Stimulated activated CD4-positive, alpha-beta T cell treated with anti-CD3 and anti-CD28 coated beads, Interleukin-2, amount 100 ng/mL, for 48 hours (primary cell): ENCODE measurements around the gene SMC1B.
"Not testable (repeated sequence)": the region's sequence is repeated elsewhere in the genome, so short reads cannot be mapped to it uniquely, and the experiment has no call there.

Experiments used
- DNase-seq, 2 donors: peaks; one replicate each; pipeline ENCODE4 v3.0.0-alpha.2; 2020

The SMC1B gene, protein sequence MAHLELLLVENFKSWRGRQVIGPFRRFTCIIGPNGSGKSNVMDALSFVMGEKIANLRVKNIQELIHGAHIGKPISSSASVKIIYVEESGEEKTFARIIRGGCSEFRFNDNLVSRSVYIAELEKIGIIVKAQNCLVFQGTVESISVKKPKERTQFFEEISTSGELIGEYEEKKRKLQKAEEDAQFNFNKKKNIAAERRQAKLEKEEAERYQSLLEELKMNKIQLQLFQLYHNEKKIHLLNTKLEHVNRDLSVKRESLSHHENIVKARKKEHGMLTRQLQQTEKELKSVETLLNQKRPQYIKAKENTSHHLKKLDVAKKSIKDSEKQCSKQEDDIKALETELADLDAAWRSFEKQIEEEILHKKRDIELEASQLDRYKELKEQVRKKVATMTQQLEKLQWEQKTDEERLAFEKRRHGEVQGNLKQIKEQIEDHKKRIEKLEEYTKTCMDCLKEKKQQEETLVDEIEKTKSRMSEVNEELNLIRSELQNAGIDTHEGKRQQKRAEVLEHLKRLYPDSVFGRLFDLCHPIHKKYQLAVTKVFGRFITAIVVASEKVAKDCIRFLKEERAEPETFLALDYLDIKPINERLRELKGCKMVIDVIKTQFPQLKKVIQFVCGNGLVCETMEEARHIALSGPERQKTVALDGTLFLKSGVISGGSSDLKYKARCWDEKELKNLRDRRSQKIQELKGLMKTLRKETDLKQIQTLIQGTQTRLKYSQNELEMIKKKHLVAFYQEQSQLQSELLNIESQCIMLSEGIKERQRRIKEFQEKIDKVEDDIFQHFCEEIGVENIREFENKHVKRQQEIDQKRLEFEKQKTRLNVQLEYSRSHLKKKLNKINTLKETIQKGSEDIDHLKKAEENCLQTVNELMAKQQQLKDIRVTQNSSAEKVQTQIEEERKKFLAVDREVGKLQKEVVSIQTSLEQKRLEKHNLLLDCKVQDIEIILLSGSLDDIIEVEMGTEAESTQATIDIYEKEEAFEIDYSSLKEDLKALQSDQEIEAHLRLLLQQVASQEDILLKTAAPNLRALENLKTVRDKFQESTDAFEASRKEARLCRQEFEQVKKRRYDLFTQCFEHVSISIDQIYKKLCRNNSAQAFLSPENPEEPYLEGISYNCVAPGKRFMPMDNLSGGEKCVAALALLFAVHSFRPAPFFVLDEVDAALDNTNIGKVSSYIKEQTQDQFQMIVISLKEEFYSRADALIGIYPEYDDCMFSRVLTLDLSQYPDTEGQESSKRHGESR

DNA sequence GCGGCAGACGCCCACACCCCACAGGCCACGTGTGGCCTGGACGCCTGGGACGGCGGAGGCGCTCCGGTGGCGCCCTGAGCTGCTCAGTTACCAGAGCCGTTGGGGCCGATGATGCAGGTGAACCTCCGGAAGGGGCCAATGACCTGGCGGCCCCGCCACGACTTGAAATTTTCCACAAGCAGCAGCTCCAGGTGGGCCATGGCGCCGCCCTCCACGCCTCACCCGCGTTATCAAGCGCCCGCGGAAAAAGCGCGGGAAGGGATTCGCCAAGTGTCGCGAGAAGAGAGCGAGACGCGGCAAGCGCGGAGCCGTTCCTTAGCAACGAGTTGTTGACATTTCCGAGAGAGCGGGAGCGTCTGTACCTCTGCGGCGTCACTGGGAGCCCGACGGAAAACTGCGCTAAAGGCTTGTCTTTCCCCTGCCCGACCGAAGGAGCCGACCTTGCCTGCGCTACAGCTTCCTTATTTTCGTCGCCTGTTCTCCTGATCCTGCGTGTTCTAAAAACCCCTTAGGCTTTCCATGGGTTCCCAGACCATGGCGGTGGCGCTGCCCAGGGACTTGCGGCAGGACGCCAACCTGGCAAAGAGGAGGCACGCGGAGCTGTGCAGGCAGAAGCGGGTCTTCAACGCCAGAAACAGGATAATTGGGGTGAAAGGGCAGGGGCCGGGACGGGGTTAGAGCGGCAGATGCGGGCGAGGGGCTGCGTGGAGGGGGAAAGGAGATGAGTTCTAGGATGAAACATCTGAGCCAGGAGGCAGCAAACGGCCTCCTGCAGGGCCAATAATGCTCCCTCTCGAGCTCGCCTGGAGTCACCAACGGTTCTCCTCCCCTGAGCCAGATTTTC lies at the start of gene SMC1B, which contains the start of gene RIBC2:
Gene SMC1B, minus strand, starts transcription at position 232 of the 844 bp plus-strand sequence. Its CDS starts 32 bp downstream, at position 200.
Gene RIBC2, plus strand, starts transcription at position 326 of the 844 bp plus-strand sequence. Its CDS starts 194 bp downstream, at position 520.
- peak; percentile 80 to 81 for DNase-seq

DNA sequence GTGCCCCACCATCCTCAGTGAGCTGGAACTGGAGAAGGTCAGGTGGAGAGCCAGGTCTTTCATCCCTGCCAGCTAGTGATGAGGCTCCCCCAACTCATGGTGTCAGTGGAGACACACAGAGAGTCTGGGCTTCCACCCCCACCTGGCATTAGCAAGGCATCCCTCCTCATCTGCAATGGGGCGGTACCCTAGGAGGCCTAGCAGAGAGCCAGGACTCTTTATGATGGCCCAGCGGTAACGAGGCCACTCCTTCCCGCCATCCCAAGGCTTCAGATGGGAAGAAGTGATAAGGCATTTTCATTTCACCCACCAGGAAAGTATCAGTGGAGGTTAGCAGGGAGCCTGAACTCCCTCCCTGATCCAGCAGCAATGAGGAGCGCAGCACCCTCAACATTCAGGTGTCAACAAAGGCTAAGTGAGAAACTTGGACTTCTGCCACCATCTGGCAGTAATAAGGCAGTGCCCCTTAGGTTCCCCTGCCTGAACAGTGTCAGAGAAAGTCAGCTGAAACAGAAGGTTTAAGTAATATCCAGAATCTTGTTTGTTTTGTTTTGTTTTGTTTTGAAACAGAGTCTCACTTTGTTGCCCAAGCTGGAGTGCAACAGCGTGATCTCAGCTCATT lies 48.7 kb upstream of the SMC1B start:
- DNase-seq: no peak

DNA sequence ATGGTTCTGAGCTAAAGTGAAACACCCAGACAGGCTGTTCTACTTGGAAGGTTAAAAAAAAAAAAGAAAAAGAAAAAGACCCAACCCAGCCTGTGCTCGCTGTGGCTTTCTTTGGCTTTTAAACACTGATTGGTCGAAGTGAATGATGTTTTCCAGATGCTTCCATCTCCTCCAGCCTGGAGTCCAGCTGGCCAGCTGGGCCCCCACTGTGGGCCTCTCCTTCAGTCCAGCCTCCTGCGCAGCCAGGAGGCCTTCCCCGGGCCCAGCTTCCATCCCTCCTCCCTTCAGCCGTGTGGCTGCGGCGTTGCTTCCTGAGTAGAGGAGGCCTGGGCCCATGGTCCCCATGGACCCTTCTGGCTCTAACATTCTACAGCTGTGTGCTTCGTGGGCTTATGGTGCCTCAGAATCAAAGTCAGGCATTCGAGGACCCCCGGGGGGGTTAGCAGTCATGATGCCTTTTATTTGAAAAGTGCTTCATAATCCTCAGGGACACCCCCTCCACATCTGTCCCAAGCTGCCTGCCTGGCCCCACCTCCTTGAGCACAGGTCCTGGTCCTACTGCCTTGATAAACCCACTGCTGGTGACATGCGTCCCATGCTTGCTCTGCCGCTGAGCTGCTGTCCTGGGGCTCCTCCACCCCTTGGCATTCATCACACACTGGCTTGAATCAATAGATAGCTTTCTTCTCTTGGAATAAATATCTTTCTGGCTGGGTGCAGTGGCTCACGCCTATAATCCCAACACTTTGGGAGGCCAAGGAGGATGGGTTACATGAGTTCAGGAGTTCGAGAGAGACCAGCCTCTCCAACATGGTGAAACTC lies 47.1 kb upstream of the SMC1B start:
- DNase-seq: no peak

DNA sequence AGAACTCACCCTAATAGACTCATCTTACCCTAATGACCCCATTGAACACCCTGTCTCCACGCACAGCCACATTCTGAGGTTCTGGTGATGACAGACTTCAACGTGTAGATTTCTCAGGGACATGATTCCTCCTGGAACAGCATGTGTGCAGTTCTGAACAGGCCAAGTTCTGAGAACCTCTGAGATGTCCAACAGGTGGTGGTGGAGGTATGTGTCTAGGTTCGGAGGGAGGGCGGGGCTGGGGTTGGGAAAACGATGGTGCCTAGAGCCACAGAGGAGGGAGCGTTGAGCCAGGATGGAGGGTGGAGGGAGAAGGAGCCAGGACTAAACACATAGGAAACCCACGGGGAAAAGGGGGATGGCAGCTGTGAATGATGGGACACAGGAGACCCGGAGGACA lies 45.8 kb upstream of the SMC1B start:
- DNase-seq: no peak

DNA sequence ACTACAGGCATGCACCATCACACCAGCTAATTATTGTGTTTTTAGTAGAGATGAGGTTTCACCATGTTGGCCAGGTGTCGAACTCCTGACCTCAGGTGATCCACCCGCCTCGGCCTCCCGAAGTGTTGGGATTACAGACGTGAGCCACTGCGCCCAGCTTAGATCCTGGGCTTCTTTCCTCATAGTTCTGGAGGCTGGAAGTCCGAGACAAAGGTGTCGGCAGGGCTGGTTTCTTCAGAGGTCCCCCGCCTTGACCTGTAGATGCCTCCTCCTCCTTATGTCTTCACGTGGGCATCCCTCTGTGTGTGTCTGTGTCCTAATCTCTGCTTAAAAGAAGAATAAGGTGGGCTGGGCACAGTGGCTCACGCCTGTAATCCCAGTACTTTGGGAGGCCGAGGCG lies 45.1 kb upstream of the SMC1B start:
- DNase-seq: no peak

DNA sequence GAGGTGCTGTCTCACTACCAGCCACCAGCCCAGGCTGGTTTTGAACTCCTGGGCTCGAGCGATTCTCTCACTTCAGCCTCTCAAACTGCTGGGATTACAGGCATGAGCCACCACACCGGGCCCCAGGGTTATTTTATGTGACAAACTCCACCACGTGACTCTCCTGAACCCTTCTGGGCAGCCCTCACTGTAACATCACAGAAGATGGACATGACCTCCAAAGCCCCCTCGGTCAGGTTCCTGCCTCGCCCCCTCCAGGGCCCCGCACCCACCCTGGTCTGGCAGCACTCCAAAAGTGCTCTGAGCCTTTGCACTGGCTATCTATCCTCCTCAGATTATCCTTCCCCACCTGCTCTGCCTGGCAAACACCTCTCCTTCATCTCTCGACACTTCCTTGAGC lies 43.4 kb upstream of the SMC1B start:
- DNase-seq: no peak

DNA sequence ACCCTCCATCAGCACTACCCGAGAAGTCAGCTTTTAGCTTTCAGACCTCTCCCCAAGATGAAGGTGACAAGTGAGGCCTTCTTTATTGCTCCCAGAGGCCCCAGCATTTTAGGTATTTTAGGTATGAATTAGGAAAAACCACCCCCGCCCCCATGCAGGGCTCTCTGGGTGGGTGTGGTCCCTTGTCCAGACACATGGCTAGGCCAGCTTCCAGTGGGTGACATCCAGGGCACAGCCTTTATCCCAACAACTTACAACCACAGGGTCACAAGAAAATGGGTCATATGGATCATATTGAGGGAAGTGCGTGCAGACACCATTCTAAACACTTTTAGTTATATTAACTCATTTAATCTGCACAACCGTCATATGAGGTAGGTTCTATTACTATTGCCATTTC lies 42.2 kb upstream of the SMC1B start:
- DNase-seq: no peak

DNA sequence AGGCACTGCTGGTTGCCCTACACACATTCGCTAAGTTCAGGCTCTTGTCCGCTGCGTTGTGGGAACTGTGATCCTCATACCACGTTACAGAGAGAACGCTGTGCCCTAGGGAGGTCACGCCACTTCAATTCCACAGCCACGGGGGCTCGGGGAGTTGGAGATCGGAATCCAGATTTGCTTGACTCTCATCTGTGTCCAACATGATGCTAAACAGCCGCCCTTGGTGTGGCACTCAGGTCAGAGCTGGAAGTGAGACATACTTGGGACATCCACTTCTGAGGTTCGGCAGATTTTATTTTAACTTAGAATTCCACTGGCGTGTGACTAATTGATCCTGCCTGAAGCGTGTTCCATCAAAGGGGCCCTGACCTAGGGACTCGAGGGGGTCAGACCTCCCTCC lies 41.8 kb upstream of the SMC1B start:
- no peak for DNase-seq

DNA sequence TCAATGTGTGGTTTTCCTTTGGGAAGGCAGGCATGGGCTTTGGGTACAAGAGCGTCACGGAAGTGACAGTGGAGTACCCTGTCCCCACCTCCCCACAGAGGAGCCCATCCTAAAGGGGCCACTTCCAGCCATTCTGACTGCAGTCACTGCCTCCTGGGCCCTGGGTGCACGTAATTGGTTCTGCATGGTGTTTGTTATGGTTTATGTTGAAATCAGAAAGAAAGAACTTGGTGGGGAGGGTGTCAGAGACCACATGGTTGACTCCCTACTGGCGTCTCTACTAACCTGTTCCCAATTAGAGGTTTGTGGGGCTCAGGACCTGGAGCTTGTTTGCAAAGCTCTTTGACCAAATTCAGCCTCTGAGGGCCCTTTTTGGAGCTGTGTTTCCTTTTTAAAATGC lies 40.9 kb upstream of the SMC1B start:
- DNase-seq: no peak

DNA sequence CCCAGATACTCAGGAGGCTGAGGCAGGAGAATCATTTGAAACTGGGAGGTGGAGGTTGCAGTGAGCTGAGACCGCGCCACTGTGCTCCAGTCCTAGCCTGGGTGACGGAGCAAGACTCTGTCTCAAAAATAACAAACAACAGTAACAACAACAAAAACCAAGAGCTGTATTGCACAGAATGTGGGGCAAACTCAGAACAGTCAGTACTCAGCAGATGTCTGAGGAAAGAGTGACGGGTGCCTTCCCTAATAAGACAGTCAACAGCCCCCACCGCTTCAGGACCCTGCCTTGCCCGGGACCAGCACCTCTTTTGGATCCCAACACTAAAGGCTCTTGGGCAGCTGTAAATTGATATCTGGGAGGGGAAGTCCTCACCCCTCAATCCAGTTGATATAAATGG lies 40.4 kb upstream of the SMC1B start:
- DNase-seq: no peak

DNA sequence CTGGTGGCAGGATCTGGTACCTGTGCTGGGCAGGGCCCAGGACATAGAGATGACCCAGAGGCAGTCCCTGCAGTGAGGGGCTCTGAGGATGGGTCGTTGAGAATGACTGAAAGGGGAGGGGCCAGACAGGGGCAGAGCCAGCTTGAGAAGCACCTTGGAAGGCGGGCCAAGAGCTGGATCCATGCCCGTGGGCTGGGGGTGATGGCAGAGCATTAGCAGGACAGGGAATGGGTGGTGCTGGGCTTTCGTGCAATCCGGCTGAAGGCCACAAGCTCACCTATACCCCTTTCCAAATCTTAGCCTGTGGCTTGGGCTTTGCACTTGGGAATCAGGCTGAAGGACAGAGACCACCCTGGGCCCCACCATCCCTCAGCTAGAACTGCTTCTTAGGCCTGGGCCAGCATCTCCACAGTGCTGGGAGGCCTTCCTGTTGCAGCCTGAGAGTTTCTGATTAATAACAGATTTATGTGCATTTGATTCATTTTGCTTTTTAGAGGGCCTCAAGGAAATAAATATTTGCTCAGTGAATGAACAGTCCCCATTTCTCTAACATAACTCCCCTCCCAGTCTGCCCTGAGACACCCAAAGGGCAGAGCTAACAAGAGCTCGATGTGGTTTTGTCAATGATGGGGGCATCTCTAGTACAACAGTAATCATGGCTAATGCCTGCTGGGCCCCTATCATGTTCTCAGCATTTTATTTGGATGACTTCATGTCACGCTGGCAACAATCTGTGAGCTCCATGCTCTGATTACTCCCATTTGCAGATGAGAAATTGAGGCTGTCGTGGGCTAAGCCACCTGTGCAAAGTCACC lies 39.4 kb upstream of the SMC1B start:
- no peak for DNase-seq

DNA sequence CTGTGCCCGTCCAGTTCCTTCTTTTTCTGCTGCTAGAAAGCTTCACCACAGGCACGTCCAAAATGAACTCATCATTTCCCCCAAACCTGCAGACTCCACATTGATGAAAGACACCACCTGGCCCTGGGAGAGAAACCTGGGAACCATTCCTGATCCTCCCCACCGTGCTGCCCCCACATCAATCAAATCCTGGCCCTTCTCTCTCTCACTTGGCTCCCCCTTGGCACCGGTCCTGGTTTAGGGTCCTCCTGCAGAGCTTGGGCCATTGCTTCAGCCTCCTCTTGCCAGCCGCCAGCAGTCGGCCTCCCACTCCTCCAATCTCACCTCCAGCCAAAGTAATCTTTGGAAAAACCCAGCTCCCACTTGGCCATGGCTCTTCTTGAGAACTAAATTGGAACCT lies 38.6 kb upstream of the SMC1B start:
- DNase-seq: no peak

DNA sequence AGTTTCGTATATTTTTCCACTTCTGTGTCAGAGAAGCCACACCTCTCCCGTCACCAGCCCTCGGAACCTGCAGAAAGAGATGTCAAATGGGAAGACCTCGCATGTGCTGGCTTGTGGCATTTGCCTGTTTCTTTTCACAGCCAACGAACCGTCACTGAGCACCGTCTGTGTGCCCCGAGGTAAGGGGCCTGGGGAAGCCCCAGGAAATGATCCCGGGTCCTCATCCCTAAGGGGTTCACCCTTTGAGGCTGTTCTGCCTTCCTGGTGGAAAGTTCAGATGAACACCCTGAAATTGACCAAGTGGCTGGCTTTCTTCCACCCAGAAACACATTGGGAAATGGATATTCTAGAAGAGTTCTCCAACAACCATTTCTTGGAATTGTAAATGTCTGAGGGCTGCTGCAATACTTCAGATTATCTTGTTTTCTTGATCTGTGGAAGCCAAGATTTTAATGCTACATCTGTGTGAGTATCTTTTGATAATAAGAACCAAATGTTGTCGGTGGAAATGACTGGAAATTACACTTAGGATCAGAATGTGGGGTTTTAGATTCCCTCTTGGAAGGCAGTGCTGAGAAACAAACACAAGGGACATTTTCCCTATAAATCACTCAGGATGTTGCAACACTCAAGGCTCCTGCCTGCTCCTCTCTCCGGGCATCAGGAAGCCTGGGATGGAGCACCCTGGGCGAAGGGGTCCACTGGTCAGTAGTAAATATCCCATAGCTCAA lies 37.7 kb upstream of the SMC1B start:
- no peak for DNase-seq

DNA sequence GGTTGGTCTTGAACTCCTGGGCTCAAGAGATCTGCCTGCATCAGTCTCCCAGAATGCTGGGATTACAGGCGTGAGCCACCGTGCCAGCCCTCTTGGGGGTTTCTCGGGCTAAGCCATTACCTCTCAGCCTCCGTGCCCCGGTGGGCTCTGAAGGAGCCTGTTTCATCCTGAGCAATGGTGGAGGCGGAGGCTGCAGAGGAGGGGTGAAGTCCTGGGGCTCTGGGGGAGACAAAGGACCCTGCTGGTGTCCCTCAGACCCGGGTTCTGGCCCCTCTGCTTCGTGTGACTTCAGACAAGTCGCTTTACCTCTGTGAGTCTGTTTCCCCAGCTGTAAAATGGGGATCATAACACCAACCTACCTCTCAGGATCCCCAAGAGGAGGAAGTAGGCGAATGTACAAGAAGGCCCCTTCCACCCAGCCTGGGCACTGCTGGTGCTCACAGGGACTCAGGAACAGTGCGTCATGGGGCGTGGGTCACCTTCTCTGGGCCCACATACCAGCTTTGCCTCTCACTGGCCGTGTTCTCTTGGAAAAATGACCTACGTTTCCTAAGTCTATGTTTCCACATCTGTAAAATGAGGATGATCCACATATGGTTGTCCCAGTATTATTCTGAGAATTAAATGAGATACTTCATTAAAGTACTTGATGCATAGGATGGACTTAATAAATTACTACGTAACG lies 36.8 kb upstream of the SMC1B start:
- DNase-seq: no peak

DNA sequence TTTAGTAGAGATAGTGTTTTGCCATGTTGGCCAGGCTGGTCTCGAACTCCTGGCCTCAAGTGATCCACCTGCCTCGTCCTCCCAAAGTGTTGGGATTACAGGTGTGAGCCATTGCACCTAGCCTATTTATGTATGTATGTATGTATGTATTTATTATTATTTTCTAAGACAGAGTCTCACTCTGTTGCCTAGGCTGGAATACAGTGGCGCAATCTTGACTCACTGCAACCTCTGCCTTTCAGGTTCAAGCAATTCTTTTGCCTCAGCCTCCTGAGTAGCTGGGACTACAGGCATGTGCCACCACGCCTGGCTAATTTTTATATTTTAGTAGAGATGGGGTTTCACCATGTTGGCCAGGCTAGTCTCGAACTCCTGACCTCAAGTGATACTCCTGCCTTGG lies 36.0 kb upstream of the SMC1B start:
- DNase-seq: not testable (repeated sequence)

DNA sequence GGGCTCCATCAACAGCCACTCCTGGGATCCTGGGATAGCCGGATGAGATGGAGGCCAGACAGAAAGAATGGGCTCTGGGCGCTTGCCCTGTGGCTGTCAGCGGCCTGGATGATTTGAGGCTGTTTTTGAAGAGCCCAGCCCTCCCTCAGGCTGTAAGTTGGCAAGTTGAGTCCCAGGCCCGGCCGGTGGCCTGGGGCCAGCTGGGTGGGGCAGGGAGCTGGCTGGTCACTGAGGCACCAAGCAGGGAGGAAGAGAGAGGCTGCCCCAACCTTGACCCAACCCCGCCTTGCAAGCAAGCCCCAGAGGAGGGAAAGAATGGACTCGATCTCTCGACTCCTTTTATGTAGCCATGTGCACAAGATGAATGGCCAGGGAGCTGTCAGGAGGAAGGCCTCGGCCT lies 35.0 kb upstream of the SMC1B start:
- no peak for DNase-seq

DNA sequence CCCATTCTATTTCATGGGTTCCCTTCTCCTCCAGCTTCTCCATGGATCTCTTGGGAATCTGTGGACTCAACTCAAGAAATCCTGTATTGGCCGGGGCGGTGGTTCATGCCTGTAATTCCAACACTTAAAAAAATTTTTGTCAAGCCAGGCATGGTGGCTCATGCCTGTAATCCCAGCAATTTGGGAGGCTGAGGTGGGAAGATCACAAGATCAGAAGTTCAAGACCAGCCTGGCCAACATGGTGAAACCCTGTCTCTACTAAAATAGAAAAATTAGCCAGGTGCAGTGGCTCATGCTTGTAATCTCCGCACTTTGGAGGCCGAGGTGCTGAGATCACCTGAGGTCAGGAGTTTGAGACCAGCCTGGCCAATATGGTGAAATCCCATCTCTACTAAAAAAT lies 34.2 kb upstream of the SMC1B start:
- DNase-seq: not testable (repeated sequence)

DNA sequence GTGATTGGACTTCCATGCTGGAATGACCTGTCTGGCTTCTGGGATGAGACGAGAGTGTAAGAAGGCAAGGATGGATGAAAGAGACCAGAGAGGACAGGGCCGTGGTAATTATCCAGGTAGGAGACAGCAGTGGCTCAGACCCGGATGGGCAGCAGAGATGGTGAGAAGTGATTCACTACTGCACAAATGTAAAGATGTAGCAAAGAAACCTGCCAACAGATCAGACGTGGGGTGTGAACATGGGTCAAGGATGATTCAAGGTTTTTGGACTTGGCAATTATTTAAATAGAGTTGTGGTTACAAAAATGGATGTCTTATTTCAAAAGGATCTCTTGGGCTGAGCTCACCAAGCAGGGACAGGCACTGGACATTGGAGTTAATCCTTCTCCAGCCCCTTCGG lies 32.8 kb upstream of the SMC1B start:
- no peak for DNase-seq
